Liver (tissue), 9 donors: ENCODE data around the gene SLC16A14. TPM values are rescaled to one million over a fixed set of nuclear protein-coding genes. Genes with fewer than 3 reads are reported as not detected.

Experiments used
- DNase-seq: peaks from one replicate; pipeline ENCODE4 v3.0.0-alpha.2; 2017; ENCODE audit warnings: low spot score
- H3K27ac ChIP-seq, 2 donors: one replicate each; pipeline ENCODE4 v1.7.0; 2013; ENCODE audit warnings: inconsistent platforms in 2 of 2, low read length in 2 of 2, control low read depth in 1 of 2, low read depth in 1 of 2, mild to moderate bottlenecking in 1 of 2
- H3K27me3 ChIP-seq, 4 donors: one replicate each; pipeline versions ENCODE4 v1.6.1 to v1.7.0; 2013; ENCODE audit warnings: low read length in 3 of 4, inconsistent platforms in 1 of 4, mild to moderate bottlenecking in 1 of 4, moderate library complexity in 1 of 4; ENCODE audit not compliant: control insufficient read depth in 4 of 4, insufficient read depth in 4 of 4
- H3K36me3 ChIP-seq, 4 donors: one replicate each; pipeline versions ENCODE4 v1.6.1 to v1.7.0; 2013; ENCODE audit warnings: low read length in 3 of 4, mild to moderate bottlenecking in 3 of 4, low read depth in 1 of 4, moderate library complexity in 1 of 4; ENCODE audit not compliant: control insufficient read depth in 4 of 4, insufficient read depth in 3 of 4
- H3K4me1 ChIP-seq, 4 donors: one replicate each; pipeline versions ENCODE4 v1.6.1 to v1.7.0; 2013; ENCODE audit warnings: low read length in 3 of 4, mild to moderate bottlenecking in 3 of 4, moderate library complexity in 1 of 4; ENCODE audit not compliant: control insufficient read depth in 4 of 4, insufficient read depth in 4 of 4
- H3K4me3 ChIP-seq, 3 donors: one replicate each; pipeline versions ENCODE4 v1.6.1 to v1.7.0; 2013; ENCODE audit warnings: low read length in 3 of 3, control low read depth in 1 of 3, low read depth in 1 of 3, mild to moderate bottlenecking in 1 of 3
- H3K9ac ChIP-seq, 2 donors: one replicate each; pipeline ENCODE4 v1.7.0; 2013; ENCODE audit warnings: low read length in 2 of 2, mild to moderate bottlenecking in 2 of 2, moderate library complexity in 2 of 2, control low read depth in 1 of 2, low read depth in 1 of 2
- H3K9me3 ChIP-seq, 4 donors: one replicate each; pipeline versions ENCODE4 v1.6.1 to v1.7.0; 2013; ENCODE audit warnings: low read length in 3 of 4; ENCODE audit not compliant: control insufficient read depth in 4 of 4
- ATF3 ChIP-seq: IDR thresholded peaks from 2 replicates; pipeline ENCODE4 v1.6.1; 2016; ENCODE audit warnings: antibody characterized with exemption
- EGR1 ChIP-seq, 2 donors: IDR thresholded peaks; 2 replicates each; pipeline ENCODE4 v1.6.1; 2016 to 2018; ENCODE audit warnings: antibody characterized with exemption in 2 of 2, low read depth in 2 of 2
- FOXA1 ChIP-seq: IDR thresholded peaks from 2 replicates; pipeline ENCODE4 v1.6.1; 2016; ENCODE audit warnings: antibody characterized with exemption
- FOXA2 ChIP-seq: IDR thresholded peaks from 2 replicates; pipeline ENCODE4 v1.6.1; 2016; ENCODE audit warnings: antibody characterized with exemption
- GABPA ChIP-seq, 2 donors: IDR thresholded peaks in 1 of 2; conservative IDR thresholded peaks in 1 of 2; 2 replicates each; pipeline ENCODE4 v1.6.1; 2016; ENCODE audit warnings: antibody characterized with exemption in 2 of 2, mild to moderate bottlenecking in 1 of 2, moderate library complexity in 1 of 2
- HNF4A ChIP-seq, 2 donors: conservative IDR thresholded peaks; 2 replicates each; pipeline ENCODE4 v1.6.1; 2016; ENCODE audit warnings: antibody characterized with exemption in 2 of 2, mild to moderate bottlenecking in 2 of 2
- HNF4G ChIP-seq: IDR thresholded peaks from 2 replicates; pipeline ENCODE4 v1.6.1; 2016; ENCODE audit warnings: antibody characterized with exemption
- JUND ChIP-seq, 2 donors: IDR thresholded peaks; 2 replicates each; pipeline ENCODE4 v1.6.1; 2016; ENCODE audit warnings: antibody characterized with exemption in 2 of 2
- MAX ChIP-seq: IDR thresholded peaks from 2 replicates; pipeline ENCODE4 v1.6.1; 2016; ENCODE audit warnings: antibody characterized with exemption
- NR2F2 ChIP-seq: IDR thresholded peaks from 2 replicates; pipeline ENCODE4 v1.6.1; 2016; ENCODE audit warnings: antibody characterized with exemption
- RAD21 ChIP-seq, 2 donors: IDR thresholded peaks; 2 replicates each; pipeline ENCODE4 v1.6.1; 2016; ENCODE audit warnings: antibody characterized with exemption in 2 of 2, mild to moderate bottlenecking in 2 of 2
- RXRA ChIP-seq, 2 donors: IDR thresholded peaks; 2 replicates each; pipeline ENCODE4 v1.6.1; 2017 to 2018; ENCODE audit warnings: antibody characterized with exemption in 2 of 2, mild to moderate bottlenecking in 1 of 2
- SP1 ChIP-seq: IDR thresholded peaks from 2 replicates; pipeline ENCODE4 v1.6.1; 2018; ENCODE audit warnings: antibody characterized with exemption, mild to moderate bottlenecking
- TAF1 ChIP-seq: conservative IDR thresholded peaks from 2 replicates; pipeline ENCODE4 v1.6.1; 2016; ENCODE audit warnings: antibody characterized with exemption, mild to moderate bottlenecking
- YY1 ChIP-seq: IDR thresholded peaks from 2 replicates; pipeline ENCODE4 v1.6.1; 2016; ENCODE audit warnings: antibody characterized with exemption, mild to moderate bottlenecking
- WGBS: extraction: QIAGEN DNeasy Blood & Tissue Kit; methylation state at CpG from one replicate; pipeline ENCODE4 v1.1.7; 2013; 5-methylcytosine and 5-hydroxymethylcytosine counted together
- polyA plus RNA-seq, 2 donors: library from polyadenylated mRNA; stranded (reverse) in 1 of 2; unstranded in 1 of 2; fragments of 200-250 nt in 1 of 2; fragments of >200 nt in 1 of 2; fragmentation: Nextera tagmentation in 1 of 2; extraction: Ambion mirVana in 1 of 2; gene quantifications; one replicate each; pipeline versions ENCODE4 v1.2.1 to v1.2.3, GENCODE V29; 2013 to 2015
- total RNA-seq, 2 donors: library from RNA; depleted of rRNA; stranded (reverse); fragments of >200 nt; gene quantifications; one replicate each; pipeline ENCODE4 v1.2.3, GENCODE V29; 2014
- TF ChIP-seq, protein P1 (sequence below): IDR thresholded peaks from 2 replicates; pipeline ENCODE4 v1.6.1; 2016; ENCODE audit warnings: antibody characterized with exemption, mild to moderate bottlenecking
- TF ChIP-seq, protein P2 (sequence below): fragments of 150-350 bp; IDR thresholded peaks from 2 replicates; pipeline ENCODE4 v1.5.1; 2017; ENCODE audit warnings: improper control_type of control experiment, low read depth, low read length; ENCODE audit not compliant: missing input control
- TF ChIP-seq, protein P3 (sequence below): IDR thresholded peaks from 2 replicates; pipeline ENCODE4 v1.6.1; 2016; ENCODE audit warnings: antibody characterized with exemption
- donor health status: healthy.
- donor health status: healthy.
- donor health status: healthy.
- donor health status: healthy.
- donor health status: healthy.

SLC16A14 gene
- total and polyA plus RNA-seq, 4 donors, result 0.28 to 3.7 (median 1.1) TPM

- peaks cover 0 to 3% (median 1%) of the 10 kb centered on the region in 4 donors for H3K36me3 ChIP-seq
- H3K9ac ChIP-seq, result no peak overlapping the region
- no peak overlapping the region for H3K27ac ChIP-seq
- no peak for DNase-seq
- H3K4me1 ChIP-seq, result peaks cover 0 to 6% (median 2%) of the 10 kb centered on the region in 4 donors
- TF ChIP-seq TAF1 (no peak), FOXA1 (no peak), SP1 (no peak), MAX (no peak), FOXA2 (no peak), NR2F2 (no peak), RXRA (IDR thresholded peaks at IDR 0.05) (no peak), EGR1 (IDR thresholded peaks at IDR 0.05; ENCODE audit: low read depth in 2 of 2) (no peak), ATF3 (no peak), HNF4A (conservative IDR thresholded peaks at IDR 0.05) (no peak), GABPA (IDR thresholded peaks at IDR 0.05 in 1 of 2, conservative IDR thresholded peaks at IDR 0.05 in 1 of 2) (no peak), JUND (IDR thresholded peaks at IDR 0.05) (no peak), YY1 (no peak), RAD21 (IDR thresholded peaks at IDR 0.05) (no peak), HNF4G (no peak)
- TF ChIP-seq, protein P1, sequence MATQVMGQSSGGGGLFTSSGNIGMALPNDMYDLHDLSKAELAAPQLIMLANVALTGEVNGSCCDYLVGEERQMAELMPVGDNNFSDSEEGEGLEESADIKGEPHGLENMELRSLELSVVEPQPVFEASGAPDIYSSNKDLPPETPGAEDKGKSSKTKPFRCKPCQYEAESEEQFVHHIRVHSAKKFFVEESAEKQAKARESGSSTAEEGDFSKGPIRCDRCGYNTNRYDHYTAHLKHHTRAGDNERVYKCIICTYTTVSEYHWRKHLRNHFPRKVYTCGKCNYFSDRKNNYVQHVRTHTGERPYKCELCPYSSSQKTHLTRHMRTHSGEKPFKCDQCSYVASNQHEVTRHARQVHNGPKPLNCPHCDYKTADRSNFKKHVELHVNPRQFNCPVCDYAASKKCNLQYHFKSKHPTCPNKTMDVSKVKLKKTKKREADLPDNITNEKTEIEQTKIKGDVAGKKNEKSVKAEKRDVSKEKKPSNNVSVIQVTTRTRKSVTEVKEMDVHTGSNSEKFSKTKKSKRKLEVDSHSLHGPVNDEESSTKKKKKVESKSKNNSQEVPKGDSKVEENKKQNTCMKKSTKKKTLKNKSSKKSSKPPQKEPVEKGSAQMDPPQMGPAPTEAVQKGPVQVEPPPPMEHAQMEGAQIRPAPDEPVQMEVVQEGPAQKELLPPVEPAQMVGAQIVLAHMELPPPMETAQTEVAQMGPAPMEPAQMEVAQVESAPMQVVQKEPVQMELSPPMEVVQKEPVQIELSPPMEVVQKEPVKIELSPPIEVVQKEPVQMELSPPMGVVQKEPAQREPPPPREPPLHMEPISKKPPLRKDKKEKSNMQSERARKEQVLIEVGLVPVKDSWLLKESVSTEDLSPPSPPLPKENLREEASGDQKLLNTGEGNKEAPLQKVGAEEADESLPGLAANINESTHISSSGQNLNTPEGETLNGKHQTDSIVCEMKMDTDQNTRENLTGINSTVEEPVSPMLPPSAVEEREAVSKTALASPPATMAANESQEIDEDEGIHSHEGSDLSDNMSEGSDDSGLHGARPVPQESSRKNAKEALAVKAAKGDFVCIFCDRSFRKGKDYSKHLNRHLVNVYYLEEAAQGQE, result no peak
- TF ChIP-seq, protein P2, sequence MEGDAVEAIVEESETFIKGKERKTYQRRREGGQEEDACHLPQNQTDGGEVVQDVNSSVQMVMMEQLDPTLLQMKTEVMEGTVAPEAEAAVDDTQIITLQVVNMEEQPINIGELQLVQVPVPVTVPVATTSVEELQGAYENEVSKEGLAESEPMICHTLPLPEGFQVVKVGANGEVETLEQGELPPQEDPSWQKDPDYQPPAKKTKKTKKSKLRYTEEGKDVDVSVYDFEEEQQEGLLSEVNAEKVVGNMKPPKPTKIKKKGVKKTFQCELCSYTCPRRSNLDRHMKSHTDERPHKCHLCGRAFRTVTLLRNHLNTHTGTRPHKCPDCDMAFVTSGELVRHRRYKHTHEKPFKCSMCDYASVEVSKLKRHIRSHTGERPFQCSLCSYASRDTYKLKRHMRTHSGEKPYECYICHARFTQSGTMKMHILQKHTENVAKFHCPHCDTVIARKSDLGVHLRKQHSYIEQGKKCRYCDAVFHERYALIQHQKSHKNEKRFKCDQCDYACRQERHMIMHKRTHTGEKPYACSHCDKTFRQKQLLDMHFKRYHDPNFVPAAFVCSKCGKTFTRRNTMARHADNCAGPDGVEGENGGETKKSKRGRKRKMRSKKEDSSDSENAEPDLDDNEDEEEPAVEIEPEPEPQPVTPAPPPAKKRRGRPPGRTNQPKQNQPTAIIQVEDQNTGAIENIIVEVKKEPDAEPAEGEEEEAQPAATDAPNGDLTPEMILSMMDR, result no peak
- TF ChIP-seq, protein P3, sequence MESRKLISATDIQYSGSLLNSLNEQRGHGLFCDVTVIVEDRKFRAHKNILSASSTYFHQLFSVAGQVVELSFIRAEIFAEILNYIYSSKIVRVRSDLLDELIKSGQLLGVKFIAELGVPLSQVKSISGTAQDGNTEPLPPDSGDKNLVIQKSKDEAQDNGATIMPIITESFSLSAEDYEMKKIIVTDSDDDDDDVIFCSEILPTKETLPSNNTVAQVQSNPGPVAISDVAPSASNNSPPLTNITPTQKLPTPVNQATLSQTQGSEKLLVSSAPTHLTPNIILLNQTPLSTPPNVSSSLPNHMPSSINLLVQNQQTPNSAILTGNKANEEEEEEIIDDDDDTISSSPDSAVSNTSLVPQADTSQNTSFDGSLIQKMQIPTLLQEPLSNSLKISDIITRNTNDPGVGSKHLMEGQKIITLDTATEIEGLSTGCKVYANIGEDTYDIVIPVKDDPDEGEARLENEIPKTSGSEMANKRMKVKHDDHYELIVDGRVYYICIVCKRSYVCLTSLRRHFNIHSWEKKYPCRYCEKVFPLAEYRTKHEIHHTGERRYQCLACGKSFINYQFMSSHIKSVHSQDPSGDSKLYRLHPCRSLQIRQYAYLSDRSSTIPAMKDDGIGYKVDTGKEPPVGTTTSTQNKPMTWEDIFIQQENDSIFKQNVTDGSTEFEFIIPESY, result no peak
- no peak overlapping the region for H3K4me3 ChIP-seq
- no peaks in the 10 kb centered on the region for H3K27me3 ChIP-seq
- no peaks in the 10 kb centered on the region for H3K9me3 ChIP-seq
- 86% methylated on average over 3 of the region's 3 CpGs for WGBS
These were observed 18.6 kb downstream of the SLC16A14 start for GRCh38 chr2:230050136-230050535.
